ENCODE measurements around the gene SPATA46.
"Not testable (repeated sequence)": the region's sequence is repeated elsewhere in the genome, so short reads cannot be mapped to it uniquely, and the experiment has no call there.

The SPATA46 gene, protein sequence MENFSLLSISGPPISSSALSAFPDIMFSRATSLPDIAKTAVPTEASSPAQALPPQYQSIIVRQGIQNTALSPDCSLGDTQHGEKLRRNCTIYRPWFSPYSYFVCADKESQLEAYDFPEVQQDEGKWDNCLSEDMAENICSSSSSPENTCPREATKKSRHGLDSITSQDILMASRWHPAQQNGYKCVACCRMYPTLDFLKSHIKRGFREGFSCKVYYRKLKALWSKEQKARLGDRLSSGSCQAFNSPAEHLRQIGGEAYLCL

DNA sequence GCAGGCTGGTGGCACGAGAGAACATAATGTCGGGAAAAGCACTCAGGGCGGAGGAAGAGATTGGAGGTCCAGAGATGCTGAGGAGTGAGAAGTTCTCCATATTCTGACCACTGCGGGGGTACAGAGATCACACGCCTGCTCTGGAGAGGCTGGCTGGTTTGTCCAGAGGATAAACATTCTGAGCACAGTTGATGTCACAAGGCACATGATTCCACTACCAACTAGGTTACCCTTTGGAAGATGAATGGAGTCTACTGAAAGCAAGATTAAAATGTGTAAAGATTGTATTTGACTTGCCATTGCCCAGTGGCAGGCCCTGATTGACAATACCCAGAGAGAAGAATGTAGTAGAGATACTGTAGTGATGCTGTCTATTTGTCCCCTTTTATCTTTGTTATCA lies at the start of gene SPATA46:
TSS of gene SPATA46 (minus strand) at position 164 of the 400 bp plus-strand sequence. CDS start at position 100, 64 bp downstream.
- no peak for DNase-seq

DNA sequence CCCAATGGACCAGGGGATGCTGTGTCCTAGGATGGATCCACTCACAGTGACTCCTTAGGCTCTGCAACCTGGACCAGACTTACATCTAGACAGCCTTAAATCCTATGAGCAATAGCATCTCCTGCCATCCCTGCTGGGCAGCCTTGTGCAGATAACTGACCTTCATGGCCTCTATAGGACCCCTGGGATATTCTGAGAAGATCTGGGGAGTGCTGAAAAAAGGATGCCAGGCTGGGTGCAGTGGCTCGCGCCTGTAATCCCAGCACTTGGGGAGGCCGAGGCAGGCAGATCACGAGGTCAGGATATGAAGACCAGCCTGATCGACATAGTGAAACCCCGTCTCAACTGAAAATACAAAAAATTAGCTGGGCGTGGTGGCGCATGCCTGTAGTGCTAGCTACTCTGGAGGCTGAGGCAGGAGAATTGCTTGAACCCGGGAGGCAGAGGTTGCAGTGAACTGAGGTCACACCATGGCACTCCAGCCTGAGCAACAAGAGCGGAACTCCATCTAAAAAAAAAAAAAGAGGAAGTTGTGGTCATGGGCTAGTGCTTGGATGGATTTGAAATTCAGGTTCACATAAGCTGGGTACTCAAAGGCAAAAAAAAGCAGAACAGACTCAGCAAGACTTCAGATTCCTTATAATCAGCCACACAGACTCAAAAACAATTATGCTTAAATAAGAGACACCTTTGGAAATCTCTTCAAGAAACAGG lies 46.2 kb upstream of the SPATA46 start:
- no peak for DNase-seq

DNA sequence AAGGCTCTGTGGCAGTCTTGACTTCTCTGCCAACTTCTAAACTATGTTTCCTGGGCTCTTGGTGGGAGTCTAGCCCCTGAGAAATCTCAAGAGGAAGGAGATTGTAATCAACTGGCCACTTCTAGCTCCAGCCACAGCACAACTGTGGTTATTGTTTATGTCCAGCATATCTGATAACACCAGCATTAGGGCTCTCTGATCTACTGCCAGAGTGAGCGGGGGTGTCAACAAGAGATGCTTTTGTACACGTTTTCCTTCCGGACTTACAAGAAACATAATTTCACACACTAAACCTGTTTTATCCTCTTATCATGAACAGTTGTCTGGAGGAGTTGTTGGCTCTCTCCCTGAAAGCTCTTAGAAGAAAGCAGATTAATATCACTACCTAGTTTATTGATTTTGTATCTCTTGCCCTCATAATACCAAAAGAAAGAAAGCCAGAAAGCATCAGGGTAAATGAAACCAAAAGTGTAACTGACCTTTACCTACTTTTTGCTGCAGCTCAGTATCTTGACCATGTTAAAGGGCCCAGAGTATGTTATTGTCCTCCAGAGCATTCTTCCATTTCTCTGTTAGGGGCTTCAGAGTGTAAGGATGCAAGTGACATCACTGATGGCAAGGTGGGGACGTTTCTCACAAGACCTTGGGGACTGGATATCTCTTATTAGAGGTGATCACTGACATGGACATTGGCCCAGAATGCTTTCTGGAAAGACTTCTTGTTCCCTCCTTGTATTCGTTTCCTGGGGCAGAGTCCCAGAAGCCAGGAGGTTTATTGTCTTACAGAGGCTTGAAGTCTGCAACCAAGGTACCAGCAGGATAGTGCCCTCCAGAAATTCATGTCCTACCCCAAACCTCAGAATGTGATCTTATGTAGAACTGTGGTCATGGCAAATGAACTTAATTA lies 44.9 kb upstream of the SPATA46 start:
- DNase-seq: no peak

DNA sequence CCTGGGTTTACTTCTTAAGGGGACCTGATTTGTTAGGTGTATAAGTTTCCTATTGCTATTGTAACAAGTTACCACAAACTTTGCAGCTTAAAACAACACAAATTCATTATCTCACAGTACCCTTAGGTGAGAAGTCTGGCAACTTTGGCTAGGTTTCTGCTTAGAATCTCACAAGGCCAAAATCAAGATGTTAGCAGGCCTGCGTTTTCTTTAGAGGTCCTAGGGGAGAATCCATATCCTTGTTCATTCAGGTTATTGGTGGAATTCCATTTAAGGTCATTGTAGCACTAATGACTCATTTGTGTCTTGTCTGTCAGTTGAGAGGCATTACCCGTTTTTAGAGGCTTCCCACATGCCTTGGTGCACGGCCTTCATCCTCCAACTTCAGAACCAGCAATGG lies 43.5 kb upstream of the SPATA46 start:
- DNase-seq: no peak

DNA sequence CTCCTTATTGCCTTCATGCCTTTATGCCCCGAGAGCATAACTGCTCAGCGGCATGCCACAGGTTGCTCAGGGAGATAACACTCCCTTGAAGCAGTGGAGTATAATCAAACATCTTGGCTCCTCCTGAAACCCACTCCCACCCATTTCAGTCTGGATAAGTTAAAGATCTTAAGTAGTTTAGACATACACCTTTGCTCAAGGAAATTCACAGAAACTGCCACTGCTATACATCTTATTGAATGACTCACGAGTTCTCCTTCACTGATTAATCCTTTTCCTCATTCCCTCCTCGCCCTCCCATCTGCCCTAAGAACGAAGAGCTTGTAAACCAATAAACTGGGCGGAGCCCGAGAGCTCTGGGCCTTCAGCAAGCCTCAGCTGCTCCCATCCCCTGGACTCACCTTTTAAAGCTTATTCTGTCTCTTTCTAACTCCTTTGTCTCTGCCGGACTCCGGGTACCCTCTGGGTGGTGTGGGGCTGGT lies 42.8 kb upstream of the SPATA46 start:
- DNase-seq: not testable (repeated sequence)

DNA sequence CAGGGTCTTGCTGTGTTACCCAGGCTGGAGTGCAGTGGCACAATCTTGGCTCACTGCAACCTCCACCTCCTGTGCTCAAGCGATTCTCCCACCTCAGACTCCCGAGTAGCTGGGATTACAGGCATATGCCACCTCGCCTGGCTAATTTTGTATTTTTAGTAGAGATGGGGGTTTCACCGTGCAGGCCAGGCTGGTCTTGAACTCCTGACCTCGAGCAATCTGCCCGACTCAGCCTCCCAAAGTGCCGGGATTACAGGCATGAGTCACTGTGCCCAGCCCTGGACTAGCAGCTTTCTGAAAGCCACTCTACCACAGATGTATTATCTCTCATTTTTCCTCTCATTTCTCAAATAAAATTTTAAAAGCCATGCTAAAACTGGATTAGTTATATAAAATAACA lies 41.9 kb upstream of the SPATA46 start:
- DNase-seq: not testable (repeated sequence)

DNA sequence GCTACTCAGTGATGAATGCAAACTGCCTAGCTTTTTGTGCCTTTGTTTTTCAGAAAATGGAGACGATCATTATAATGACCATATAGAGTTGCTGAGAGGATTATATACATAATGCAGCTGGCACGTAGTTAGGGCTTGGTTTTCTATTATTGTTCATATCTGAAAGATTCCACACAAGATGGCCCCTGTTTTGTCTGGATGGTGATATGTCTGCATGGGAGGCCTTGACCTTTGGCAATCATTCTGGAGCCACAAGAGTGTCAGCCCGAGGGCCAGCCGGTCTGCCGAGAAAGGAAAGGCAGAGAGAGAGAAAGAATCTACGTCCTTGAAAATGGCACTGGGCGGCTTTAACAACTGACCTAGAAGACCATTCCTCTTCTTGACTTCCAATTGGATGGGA lies 41.0 kb upstream of the SPATA46 start:
- DNase-seq: no peak

DNA sequence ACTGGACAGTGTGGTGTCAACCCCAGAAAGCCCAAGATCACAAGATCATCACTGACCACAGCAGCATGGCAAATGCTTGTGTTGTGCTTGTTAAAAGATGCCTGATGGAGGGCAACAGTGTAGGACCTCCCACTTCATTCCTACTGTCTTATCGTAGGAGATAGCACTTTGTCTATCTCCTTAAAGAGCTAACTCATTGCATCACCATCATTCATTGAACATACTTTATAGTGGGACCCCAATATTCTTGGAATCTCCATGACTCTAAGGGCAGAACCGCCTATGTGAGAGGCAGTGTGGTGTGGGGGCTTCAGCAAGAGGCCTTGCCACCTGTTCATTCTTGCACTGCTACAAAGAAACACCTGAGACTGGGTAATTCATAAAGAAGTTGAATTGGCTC lies 40.3 kb upstream of the SPATA46 start:
- DNase-seq: no peak

DNA sequence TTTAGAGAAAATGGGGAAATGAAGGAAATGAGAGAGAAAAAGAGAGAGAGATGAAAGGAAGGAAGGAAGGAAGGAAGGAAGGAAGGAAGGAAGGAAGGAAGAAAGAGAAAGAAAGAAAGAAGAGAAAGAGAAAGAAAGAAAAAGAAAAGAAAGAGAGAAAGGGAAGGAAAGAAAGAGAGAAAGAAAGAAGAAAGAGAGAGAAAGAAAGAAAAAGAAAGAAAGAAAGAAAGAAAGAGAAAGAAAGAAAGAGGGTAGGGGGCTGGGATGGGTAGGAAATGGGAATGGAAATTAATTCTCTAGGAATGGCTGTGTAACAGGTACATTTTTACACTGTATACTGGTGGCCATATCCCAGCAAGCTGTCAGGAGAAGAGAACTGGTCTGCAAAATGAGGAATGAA lies 39.6 kb upstream of the SPATA46 start:
- no peak for DNase-seq

DNA sequence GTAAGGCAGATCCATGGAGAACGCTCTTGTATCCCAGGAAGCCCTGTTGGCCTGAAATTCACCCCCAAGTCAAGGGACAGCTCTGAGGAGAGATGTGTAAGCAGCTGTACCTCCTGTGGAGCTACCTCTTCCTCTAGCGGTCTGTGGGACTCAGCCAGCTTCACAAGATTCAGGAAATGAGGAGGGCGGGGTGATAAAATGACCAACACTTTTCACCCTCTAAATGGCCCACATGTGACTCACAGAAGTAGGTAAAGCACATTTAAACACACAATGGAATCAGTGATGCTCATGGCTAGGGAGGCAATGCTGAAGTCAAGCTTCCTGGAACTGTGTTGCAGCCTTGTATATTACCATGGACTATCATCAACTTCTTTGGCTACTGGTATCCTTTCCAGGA lies 35.3 kb upstream of the SPATA46 start, which contains the start of gene SH2D1B:
TSS of gene SH2D1B (minus strand) at position 135 of the 400 bp plus-strand sequence. CDS start at position 15, 120 bp downstream.
- no peak for DNase-seq

DNA sequence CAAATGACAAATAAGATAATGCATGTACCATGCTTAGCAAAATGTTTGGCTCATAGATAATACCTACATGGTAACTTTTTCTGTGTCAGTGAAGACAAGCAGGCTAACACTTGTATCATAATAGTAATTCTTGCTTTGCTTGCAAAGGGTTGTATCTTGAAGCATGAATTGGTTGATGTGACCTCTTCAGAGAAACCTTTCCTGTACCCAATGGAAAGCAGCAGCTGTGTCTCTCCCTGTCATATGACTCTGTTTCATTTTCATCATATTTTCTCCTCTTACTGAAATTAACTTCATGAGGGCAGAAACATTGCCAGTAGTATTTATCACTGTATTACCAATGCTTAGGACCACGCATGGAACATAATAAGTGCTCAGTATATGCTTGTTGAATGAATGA lies 30.9 kb upstream of the SPATA46 start:
- DNase-seq: no peak

DNA sequence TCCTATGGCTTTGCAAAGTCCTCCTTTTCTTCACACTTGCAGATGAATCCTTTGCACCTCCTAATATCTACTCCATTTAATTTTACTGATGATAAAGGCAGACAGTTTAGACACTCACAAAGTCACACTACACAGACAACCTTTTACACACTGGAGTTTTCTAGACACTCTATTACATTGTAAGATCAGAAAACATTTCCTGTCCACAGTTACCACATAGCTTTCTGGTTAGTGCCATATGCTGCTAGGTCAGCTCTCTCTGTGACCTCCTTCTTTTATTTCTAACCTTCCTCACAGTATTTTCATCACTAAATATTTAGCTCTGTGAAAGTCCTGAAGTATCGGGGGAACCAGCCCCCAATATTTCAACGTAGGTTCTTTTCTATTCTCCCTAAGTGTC lies 30.2 kb upstream of the SPATA46 start:
- no peak for DNase-seq

DNA sequence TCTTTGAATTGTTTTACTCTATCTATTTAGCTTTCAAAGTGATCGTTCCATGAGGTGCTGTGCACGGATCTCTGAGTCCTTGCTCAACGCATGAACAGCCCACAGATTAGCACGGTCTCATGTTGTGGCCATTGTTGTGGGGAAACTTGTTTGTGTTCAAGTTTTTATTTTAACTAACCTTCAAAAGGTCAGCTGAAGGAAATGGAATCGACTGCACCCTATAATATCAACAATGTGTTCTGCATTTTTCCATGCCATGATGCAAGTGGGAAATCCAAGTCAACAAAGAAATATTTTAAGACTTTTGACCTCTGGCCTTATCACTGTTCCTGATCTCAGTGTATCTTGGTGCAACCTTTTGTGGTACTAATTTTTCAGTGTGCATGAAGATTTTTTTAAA lies 29.1 kb upstream of the SPATA46 start:
- DNase-seq: no peak

DNA sequence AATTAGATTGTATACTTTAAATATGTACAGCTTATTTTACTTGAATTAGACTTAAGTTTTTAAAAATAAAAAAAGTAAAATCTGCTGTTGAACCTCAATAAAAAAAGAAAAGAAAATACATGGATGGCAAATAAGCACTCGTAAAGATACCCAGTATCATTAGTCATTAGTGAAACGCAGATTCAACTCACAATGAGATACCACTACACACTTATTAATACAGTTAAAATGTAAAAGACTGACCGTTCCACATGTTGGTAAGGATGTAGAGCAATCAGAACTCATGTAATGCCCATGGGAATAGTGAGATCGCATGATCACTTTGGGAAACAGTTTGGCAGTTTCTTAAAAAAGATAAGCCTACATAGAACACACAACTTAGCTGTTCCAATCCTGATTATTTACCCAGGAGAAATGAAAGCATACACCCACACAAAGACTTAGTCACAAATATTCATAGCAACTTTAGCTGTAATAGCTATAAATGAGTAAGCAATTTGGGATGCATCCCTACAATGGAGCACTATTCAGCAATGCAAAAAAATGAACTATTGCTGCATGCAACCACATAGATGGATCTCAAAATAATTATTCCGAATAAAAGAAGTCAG lies 28.0 kb upstream of the SPATA46 start:
- no peak for DNase-seq

DNA sequence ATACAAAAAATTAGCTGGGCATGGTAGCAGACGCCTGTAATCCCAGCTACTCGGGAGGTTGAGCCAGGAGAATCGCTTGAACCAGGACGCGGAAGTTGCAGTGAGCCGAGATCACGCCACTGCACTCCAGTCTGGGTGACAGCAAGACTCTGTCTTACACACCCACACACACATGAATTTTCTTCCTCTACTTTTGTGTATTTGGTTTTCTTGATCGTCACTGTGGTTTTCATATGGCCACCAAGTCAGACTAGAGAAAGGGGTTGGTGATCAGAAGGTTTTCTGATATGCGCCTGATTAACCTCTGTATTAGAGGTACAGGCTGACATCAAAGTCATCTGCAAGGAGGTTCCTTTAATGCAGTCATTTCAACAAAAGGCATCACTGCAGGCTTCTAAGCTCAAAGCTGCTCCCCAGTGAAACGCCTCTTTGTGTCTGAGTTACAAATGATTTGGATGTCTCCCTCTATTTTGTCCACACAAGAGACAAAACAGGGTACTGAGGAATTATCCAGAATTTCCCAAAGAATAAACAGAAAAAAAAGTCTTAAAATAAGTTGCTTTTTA lies 24.2 kb upstream of the SPATA46 start:
- DNase-seq: no peak

DNA sequence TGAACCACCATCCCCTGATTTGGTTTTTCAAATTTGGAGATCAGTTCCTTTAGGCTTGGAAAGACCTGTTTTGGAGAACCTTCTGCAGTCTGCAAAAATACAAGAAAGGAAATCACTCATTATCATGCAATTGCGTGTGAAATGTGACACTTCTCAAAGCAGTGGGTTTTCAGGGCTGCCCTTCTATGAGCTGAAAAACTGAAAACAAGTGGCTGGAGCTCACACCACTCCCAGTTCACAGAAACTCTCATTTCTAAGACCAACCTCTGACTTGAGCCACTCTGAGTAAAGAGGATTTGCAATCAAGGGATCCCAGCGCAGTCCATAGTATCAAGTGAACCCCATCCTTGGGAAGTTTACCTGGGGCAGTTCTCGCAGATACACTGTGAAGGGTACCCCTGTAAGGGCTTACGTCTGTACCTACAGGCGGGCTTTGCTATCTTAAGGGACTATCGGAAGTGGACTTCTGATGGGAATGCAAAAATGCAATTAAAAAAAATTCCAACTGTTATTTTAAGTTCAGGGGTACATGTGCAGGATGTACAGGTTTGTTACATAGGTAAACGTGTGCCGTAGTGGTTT lies 22.4 kb upstream of the SPATA46 start:
- no peak for DNase-seq

DNA sequence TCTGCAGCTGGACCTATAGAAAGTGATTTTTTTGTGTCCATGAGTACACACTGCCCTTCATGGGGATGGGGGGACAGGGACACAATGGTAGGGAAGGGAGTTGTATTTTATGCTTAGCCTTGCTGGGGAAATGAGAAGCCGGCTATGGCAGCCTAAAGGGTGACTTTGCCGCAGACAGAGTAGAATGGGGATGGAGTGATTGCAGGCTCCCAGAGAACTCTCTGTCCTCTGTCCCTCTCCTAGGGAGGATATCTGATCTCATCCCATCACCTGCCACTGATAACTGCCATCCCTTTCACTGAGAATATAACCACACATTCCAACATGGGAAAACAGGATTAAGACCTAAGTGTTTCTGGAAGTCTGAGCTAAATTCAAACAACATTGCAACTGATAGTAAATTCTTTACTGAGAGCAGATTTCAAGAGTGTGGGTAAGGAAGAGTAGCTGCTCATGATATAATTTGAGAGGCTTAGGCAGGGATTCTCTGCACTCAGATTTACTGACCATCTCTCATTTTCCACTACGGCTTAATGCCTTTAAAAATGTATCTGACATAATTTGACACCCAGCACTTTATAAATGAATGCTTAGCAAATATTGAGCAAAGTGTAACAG lies 21.4 kb upstream of the SPATA46 start:
- DNase-seq: no peak

DNA sequence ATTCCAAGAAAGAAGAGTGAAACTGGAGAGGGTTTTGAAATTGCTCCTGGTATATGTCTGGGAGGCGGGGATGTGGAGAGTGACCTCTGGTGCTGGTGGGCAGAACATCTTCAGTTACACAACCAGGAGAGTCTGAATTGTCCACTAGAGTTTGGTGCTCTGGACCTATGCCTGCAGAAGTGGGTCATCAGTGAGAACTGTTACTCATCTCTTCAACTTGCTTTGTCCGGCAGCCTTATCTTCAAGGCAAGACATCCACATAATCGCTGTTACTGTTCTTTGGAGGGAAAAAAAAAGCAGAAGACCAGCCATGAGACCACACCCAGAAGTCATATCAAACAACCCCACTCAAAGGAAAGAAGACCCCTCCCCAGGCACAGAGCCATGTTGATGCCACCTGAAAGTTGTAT lies 20.4 kb upstream of the SPATA46 start:
- no peak for DNase-seq

DNA sequence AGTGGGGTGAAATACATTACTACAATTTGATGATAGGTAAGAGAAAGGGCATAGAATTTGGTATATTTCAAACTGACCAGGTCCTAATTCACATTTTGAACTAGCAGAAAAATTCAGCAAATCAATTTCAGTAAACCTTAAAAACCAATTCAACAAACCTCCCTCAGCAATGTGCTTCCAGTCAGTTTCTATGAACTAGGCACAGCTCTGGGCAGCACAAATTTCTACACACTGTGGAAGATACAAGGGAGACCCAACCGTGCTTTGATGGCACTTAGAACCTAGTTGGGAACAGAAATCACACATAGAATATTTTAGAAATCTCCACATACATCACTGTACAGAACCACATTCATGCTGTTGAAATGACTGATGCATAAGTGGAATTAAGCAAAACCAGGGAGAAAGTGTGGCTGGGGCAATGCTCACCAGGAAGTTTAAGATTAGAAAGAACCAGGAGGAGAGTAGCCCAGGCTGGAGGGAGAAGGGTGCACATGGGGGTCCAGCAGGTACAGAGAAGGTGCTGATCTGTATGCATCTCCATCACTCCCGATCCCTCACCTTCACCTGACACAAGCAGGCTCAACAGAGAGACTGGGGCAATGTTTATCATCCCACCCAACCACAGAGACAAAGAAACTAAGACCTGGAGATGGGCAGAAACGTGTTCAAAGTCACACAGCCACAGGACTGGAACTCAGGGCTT lies 19.7 kb upstream of the SPATA46 start:
- no peak for DNase-seq

DNA sequence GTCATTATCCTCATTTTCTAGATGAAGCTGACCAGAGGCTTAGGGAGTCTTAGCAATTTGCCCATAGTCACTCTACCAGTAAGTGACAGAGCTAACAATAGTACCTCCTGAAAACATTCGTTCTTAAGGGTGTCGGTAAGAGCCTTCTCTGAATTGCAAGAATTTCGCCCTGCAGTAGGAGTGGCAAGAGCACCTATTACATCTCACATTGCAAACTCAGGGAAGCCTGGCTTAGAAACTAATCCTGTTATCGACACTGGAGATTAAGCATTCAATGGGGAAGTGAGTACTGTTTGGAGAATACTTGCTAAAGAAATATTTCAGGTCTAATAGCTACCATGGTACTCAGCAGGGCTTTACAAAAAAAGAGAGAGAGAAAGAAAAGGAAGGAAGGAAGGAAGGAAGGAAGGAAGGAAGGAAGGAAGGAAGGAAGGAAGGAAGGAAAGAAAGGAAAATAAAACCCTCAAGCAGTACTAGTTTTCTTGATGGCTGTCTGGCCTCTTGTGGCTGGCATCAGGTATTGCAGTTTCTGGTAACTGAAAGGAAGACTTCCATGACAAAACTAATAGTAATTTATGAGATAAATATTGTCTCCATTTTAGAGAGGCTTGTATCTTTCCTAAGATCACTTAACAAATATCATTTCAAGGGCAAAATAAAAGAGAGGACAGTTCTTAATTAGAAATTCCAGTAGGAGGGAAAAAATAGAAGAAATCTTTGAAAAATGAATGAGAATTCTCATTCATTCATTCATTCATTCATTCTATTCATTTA lies 15.3 kb upstream of the SPATA46 start:
- DNase-seq: no peak

Measured in NCI-H1105 (cell line).